ENCODE results near the gene MRPL36. TPM values are rescaled to one million over a fixed set of nuclear protein-coding genes. Genes with fewer than 3 reads are reported as not detected.

The MRPL36 gene
- total RNA-seq, 1 experiment from 2014 or later, result 145 TPM

DNA sequence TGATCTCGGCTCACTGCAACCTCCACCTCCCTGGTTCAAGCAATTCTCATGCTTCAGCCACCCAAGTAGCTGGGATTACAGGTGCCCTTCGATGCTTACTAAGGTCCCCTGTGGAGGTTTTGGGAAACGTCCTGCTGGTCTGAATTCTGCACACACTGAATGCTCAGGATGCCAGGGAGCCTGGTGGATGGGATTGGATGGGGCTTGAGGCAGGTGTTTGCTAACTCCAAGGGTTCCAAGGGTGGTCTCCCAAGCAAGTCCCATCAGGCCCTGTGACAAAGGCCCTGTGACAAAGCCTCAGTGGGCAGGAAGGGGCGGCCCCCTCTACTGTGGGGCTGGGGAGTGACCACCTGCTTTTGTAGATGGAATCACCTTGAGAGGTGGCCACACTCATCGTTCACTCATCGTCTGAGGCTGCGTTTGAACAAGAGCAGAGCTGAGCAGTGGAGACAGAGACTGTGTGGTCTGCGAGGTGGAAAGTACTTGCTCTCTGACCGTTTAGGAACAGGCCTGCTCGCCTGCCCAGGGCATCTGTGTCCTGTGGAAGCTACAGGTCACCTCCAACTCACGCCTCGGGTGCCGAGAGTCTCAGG, 40.2 kb downstream of the MRPL36 start:
- no peak for TF ChIP-seq EZH2 (IDR thresholded peaks at IDR 0.05; ENCODE audit: low read depth)
- TF ChIP-seq, protein P1, sequence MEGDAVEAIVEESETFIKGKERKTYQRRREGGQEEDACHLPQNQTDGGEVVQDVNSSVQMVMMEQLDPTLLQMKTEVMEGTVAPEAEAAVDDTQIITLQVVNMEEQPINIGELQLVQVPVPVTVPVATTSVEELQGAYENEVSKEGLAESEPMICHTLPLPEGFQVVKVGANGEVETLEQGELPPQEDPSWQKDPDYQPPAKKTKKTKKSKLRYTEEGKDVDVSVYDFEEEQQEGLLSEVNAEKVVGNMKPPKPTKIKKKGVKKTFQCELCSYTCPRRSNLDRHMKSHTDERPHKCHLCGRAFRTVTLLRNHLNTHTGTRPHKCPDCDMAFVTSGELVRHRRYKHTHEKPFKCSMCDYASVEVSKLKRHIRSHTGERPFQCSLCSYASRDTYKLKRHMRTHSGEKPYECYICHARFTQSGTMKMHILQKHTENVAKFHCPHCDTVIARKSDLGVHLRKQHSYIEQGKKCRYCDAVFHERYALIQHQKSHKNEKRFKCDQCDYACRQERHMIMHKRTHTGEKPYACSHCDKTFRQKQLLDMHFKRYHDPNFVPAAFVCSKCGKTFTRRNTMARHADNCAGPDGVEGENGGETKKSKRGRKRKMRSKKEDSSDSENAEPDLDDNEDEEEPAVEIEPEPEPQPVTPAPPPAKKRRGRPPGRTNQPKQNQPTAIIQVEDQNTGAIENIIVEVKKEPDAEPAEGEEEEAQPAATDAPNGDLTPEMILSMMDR (conservative IDR thresholded peaks at IDR 0.05), result 0 out of 2 replicates have a peak, but pooled peaks have one; percentile 6
- Histone ChIP-seq H3F3A (ENCODE audit: insufficient read depth, low read depth) (no peaks in the 10 kb centered on the region), H3K27me3 (ENCODE audit: insufficient read depth, low read depth) (peaks cover 95% of the 10 kb centered on the region), H3K4me2 (no peak overlapping the region), H3K9me2 (ENCODE audit: insufficient read depth) (no peaks in the 10 kb centered on the region), H3K4me1 (replicated peaks; ENCODE audit: insufficient read depth) (no peaks in the 10 kb centered on the region), H3K9me3 (ENCODE audit: insufficient read depth, low read depth) (no peaks in the 10 kb centered on the region), H3K36me3 (ENCODE audit: low read depth) (no peaks in the 10 kb centered on the region), H2AFZ (no peak overlapping the region), H3K79me2 (ENCODE audit: low read depth) (no peaks in the 10 kb centered on the region), H3K4me3 (no peak overlapping the region), H4K20me1 (ENCODE audit: insufficient read depth) (0 out of 2 replicates have a peak, but pooled peaks cover 3% of the 10 kb centered on the region), H3K27ac (no peak overlapping the region)
- no TSS peak for BruUV-seq (replicated peaks)
- POLR2A ChIA-PET (ENCODE audit: unreplicated experiment), result no interaction called here
- CTCF ChIA-PET, result no interaction called here
- intact Hi-C loops (cut with micrococcal nuclease; ENCODE audit: unreplicated experiment), result no loop called here
- no peak for DNase-seq

DNA sequence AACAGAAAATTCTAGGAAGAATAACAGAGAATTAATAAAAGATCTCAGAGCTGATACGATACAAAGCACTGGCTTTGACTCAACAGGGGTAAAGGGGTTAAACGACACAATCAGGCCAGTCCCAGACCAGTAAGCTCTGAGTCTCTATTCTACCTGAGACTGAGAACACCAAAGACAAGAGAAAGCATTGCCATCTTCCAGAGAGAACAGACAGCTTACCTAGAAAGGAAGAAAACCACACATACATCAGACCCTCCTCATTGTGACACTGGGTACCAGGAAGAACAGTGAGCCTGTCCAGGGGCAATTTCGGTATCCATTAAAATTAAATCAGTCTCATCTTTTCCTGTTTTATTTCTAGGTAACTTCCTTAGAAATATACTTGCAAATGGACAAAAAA, 41.1 kb downstream of the MRPL36 start:
- H3K4me1 ChIP-seq (replicated peaks; ENCODE audit: insufficient read depth), result no peaks in the 10 kb centered on the region
- H3K27ac ChIP-seq, result no peak overlapping the region
- H4K20me1 ChIP-seq (ENCODE audit: insufficient read depth), result 0 out of 2 replicates have a peak, but pooled peaks cover 3% of the 10 kb centered on the region
- H3F3A ChIP-seq (ENCODE audit: insufficient read depth, low read depth), result no peaks in the 10 kb centered on the region
- no TSS peak for BruUV-seq (replicated peaks)
- no peaks in the 10 kb centered on the region for H3K79me2 ChIP-seq (ENCODE audit: low read depth)
- no peak for DNase-seq
- no peaks in the 10 kb centered on the region for H3K9me2 ChIP-seq (ENCODE audit: insufficient read depth)
- ChIA-PET POLR2A (ENCODE audit: unreplicated experiment) (no interaction called here), CTCF (no interaction called here)
- H2AFZ ChIP-seq, result no peak overlapping the region
- peaks cover 95% of the 10 kb centered on the region for H3K27me3 ChIP-seq (ENCODE audit: insufficient read depth, low read depth)
- no peaks in the 10 kb centered on the region for H3K9me3 ChIP-seq (ENCODE audit: insufficient read depth, low read depth)
- intact Hi-C loops (cut with micrococcal nuclease; ENCODE audit: unreplicated experiment), result no loop called here
- no peaks in the 10 kb centered on the region for H3K36me3 ChIP-seq (ENCODE audit: low read depth)
- no peak for TF ChIP-seq EZH2 (IDR thresholded peaks at IDR 0.05; ENCODE audit: low read depth)
- TF ChIP-seq, protein P1 (conservative IDR thresholded peaks at IDR 0.05), result no peak
- no peak overlapping the region for H3K4me2 ChIP-seq
- H3K4me3 ChIP-seq, result no peak overlapping the region

DNA sequence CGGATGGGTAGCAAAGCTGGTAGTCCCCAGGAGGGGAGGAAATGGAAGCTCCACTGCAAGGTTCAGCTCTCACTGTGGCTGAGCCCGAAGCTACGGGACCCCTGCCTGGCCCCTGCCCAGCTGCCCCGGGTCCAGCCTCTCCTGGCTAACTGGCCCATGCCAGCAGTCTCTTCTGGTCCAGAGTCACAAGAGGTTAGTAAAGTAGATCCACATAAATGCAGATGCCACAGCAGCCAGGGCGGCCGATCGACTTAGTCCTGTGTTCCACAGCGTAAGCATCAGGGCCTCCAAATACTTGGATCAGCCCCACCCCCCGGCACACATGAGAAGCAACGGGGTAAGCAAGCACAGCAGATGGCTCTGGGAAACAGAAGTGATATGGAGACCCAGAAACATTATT, 42.1 kb downstream of the MRPL36 start:
- H2AFZ ChIP-seq, result no peak overlapping the region
- no peaks in the 10 kb centered on the region for H3F3A ChIP-seq (ENCODE audit: insufficient read depth, low read depth)
- CTCF ChIA-PET, result no interaction called here
- H3K4me2 ChIP-seq, result no peak overlapping the region
- H3K9me3 ChIP-seq (ENCODE audit: insufficient read depth, low read depth), result no peaks in the 10 kb centered on the region
- intact Hi-C loops (cut with micrococcal nuclease; ENCODE audit: unreplicated experiment), result no loop called here
- peaks cover 95% of the 10 kb centered on the region for H3K27me3 ChIP-seq (ENCODE audit: insufficient read depth, low read depth)
- H3K27ac ChIP-seq, result no peak overlapping the region
- no peak overlapping the region for H3K4me3 ChIP-seq
- BruUV-seq (replicated peaks), result no TSS peak
- TF ChIP-seq EZH2 (IDR thresholded peaks at IDR 0.05; ENCODE audit: low read depth), result no peak
- TF ChIP-seq, protein P1 (conservative IDR thresholded peaks at IDR 0.05), result no peak
- 0 out of 2 replicates have a peak, but pooled peaks cover 3% of the 10 kb centered on the region for H4K20me1 ChIP-seq (ENCODE audit: insufficient read depth)
- POLR2A ChIA-PET (ENCODE audit: unreplicated experiment), result no interaction called here
- H3K9me2 ChIP-seq (ENCODE audit: insufficient read depth), result no peaks in the 10 kb centered on the region
- no peak for DNase-seq
- H3K4me1 ChIP-seq (replicated peaks; ENCODE audit: insufficient read depth), result no peaks in the 10 kb centered on the region
- no peaks in the 10 kb centered on the region for H3K36me3 ChIP-seq (ENCODE audit: low read depth)
- no peaks in the 10 kb centered on the region for H3K79me2 ChIP-seq (ENCODE audit: low read depth)
